Spleen (tissue), 7 donors: Measurements from ENCODE around the gene NOTUM.

Source experiments
- POLR2A ChIP-seq, 3 donors: fragments of 450-650 bp; IDR thresholded peaks; one replicate each; pipeline ENCODE4 v1.5.1; 2017; ENCODE audit warnings: antibody characterized with exemption in 3 of 3, mild to moderate bottlenecking in 1 of 3
- POLR2AphosphoS5 ChIP-seq, 3 donors: sonication (generic); formaldehyde crosslinking; IDR thresholded peaks; one replicate each; pipeline ENCODE4 v1.5.1; 2017; ENCODE audit warnings: antibody characterized with exemption in 3 of 3
- TF ChIP-seq, protein P1 (sequence below), 11 experiments: fragments of 200-600 bp in 7 of 11; fragments of 450-650 bp in 4 of 11; sonication (generic) in 4 of 11; IDR thresholded peaks in 8 of 11; conservative IDR thresholded peaks in 3 of 11; 1 replicate in 7 of 11; 2 replicates in 4 of 11; pipeline versions ENCODE4 v1.4.0 to v1.8.0; 2016 to 2021; ENCODE audit warnings: antibody characterized with exemption in 11 of 11, inconsistent platforms in 4 of 11, mild to moderate bottlenecking in 1 of 11
- donor health status: DM: no; HTN: no; CAD: no; lungs with moderate emphysema.
- donor health status: DM: no; HTN: no; CAD: no.
- donor health status: DM: no; HTN: no; CAD: no.

DNA sequence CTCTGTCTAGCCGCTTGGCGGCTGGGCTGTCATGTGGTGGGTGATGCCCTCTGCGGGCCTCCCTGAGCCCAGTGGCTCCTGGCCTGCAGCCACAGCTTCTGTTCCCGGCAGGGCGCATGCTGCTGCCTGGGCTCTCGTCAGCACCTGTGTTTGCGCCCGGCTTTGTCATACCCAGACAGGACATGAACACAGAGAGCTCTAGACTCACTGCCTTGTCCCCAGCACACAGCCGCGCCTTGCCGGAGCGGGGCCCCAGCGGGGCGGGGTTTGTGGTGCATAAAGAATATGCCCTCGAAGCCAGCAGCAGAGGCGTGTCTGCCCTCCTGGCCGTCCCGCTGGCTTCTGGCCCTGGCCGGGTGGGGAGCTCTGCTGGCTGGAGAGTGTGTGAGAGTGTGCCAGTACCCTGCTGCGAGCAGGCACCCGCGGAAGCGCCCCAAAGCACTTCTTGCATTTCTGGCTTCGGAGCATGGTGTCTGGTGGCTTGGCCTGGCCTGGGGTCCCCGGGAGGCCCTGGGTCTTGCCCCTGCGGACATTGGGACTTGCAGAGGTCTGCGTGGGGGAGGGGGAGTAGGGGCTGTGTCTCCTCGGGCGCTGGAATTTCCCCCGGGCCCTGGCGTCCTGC is 30.8 kb upstream of the NOTUM start:
- TF ChIP-seq, protein P1, sequence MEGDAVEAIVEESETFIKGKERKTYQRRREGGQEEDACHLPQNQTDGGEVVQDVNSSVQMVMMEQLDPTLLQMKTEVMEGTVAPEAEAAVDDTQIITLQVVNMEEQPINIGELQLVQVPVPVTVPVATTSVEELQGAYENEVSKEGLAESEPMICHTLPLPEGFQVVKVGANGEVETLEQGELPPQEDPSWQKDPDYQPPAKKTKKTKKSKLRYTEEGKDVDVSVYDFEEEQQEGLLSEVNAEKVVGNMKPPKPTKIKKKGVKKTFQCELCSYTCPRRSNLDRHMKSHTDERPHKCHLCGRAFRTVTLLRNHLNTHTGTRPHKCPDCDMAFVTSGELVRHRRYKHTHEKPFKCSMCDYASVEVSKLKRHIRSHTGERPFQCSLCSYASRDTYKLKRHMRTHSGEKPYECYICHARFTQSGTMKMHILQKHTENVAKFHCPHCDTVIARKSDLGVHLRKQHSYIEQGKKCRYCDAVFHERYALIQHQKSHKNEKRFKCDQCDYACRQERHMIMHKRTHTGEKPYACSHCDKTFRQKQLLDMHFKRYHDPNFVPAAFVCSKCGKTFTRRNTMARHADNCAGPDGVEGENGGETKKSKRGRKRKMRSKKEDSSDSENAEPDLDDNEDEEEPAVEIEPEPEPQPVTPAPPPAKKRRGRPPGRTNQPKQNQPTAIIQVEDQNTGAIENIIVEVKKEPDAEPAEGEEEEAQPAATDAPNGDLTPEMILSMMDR (IDR thresholded peaks at IDR 0.05 in 8 of 11, conservative IDR thresholded peaks at IDR 0.05 in 3 of 11): no peak
- TF ChIP-seq POLR2A (IDR thresholded peaks at IDR 0.05) (no peak), POLR2AphosphoS5 (IDR thresholded peaks at IDR 0.05) (no peak)
